ENCODE results near the gene LARGE1.

DNA sequence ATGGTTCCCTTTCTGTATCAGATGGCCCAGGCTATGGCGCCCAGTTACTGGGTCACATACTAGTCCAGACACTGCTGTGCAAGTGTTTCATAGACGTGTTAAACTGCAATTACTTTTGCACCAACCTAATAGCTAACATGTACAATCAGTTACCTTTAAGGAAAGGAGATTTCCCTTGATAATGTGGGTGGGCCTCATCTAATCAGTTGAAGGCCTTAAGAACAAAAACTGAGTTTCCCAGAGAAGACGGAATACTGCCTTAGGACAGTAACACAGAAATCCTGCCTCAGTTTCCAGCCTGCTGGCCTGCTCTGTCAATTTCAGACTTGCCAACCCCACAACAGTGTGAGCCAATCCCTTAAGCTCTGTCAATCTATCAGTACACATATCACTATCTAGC is 632.2 kb downstream of the LARGE1 start:
- TF ChIP-seq, protein P1, sequence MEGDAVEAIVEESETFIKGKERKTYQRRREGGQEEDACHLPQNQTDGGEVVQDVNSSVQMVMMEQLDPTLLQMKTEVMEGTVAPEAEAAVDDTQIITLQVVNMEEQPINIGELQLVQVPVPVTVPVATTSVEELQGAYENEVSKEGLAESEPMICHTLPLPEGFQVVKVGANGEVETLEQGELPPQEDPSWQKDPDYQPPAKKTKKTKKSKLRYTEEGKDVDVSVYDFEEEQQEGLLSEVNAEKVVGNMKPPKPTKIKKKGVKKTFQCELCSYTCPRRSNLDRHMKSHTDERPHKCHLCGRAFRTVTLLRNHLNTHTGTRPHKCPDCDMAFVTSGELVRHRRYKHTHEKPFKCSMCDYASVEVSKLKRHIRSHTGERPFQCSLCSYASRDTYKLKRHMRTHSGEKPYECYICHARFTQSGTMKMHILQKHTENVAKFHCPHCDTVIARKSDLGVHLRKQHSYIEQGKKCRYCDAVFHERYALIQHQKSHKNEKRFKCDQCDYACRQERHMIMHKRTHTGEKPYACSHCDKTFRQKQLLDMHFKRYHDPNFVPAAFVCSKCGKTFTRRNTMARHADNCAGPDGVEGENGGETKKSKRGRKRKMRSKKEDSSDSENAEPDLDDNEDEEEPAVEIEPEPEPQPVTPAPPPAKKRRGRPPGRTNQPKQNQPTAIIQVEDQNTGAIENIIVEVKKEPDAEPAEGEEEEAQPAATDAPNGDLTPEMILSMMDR (IDR thresholded peaks at IDR 0.05): no peak
- no peak for TF ChIP-seq EP300 (IDR thresholded peaks at IDR 0.05)

Data from tibial nerve (tissue), 4 donors.